ENCODE results near the gene CFAP43. TPM values are rescaled to one million over a fixed set of nuclear protein-coding genes. Genes with fewer than 3 reads are reported as not detected.

Gene CFAP43
- total RNA-seq, 2 donors from 2014 or later: 0.12 TPM; not detected in 1

DNA sequence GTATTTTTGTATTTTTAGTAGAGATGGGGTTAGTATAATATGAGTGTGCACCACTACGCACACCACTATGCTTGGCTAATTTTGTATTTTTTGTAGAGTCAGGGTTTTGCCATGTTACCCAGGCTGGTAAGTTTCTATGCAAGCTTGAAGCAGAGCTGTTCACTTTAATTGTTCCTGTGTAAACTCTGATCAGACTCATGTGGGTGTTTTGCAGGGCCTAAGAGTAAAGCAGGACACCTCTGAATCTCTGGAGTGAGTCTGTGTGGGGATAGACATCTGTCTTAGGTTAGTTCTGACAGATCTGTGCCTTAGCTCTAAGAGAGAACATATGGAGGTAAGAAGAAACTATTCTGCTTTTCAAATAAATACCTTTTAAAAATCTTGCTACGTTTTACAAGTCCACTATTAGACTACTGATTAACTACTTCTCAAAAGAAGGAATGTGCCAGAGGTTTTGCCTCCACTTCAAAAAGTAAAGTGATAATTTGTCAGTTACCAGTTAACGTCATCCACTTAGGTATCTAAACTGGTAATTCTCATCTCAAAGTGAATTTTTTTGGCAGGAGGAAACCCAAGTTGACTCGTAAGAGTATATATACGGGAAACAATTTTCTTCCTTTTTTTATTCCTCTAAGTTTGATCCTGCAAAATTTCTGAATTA lies 147.6 kb downstream of the CFAP43 start:
- no peak for DNase-seq (ENCODE audit: low spot score)
- no peaks in the 10 kb centered on the region for H3K9me3 ChIP-seq
- TF ChIP-seq, protein P1, sequence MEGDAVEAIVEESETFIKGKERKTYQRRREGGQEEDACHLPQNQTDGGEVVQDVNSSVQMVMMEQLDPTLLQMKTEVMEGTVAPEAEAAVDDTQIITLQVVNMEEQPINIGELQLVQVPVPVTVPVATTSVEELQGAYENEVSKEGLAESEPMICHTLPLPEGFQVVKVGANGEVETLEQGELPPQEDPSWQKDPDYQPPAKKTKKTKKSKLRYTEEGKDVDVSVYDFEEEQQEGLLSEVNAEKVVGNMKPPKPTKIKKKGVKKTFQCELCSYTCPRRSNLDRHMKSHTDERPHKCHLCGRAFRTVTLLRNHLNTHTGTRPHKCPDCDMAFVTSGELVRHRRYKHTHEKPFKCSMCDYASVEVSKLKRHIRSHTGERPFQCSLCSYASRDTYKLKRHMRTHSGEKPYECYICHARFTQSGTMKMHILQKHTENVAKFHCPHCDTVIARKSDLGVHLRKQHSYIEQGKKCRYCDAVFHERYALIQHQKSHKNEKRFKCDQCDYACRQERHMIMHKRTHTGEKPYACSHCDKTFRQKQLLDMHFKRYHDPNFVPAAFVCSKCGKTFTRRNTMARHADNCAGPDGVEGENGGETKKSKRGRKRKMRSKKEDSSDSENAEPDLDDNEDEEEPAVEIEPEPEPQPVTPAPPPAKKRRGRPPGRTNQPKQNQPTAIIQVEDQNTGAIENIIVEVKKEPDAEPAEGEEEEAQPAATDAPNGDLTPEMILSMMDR (IDR thresholded peaks at IDR 0.05): no peak

DNA sequence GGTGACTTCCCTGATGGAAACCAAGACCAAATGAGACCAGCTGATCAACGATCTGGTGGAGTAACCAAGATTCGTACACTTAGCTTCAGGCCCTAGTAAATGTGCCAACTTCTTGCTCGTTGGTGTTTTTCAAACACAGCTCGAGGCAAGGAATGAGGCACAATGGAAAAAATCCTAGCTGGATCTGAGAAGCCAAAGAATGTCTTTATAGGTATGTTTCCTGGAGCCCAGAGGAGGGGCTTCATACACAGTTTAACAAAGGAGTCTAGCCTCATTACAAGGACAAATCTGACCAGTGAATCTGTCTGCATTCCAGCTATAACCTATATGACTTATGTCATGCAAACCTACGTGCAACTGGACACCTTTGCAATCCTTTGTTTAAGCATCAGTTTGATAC lies 150.2 kb downstream of the CFAP43 start:
- Histone ChIP-seq H3K4me3 (no peak overlapping the region), H3K4me1 (peaks cover 0 to 3% of the 10 kb centered on the region in 2 donors), H3K36me3 (no peaks in the 10 kb centered on the region), H3K9me3 (no peaks in the 10 kb centered on the region), H3K27me3 (no peaks in the 10 kb centered on the region), H3K27ac (no peak overlapping the region)
- TF ChIP-seq, protein P1 (IDR thresholded peaks at IDR 0.05): no peak
- no peak for DNase-seq (ENCODE audit: low spot score)

More for the DNA sequence above, 147.6 kb downstream of the CFAP43 start:
- H3K4me3 ChIP-seq: no peak overlapping the region
- H3K27me3 ChIP-seq: no peaks in the 10 kb centered on the region
- H3K36me3 ChIP-seq: no peaks in the 10 kb centered on the region
- no peaks in the 10 kb centered on the region for H3K4me1 ChIP-seq
- H3K27ac ChIP-seq: no peak overlapping the region

DNA sequence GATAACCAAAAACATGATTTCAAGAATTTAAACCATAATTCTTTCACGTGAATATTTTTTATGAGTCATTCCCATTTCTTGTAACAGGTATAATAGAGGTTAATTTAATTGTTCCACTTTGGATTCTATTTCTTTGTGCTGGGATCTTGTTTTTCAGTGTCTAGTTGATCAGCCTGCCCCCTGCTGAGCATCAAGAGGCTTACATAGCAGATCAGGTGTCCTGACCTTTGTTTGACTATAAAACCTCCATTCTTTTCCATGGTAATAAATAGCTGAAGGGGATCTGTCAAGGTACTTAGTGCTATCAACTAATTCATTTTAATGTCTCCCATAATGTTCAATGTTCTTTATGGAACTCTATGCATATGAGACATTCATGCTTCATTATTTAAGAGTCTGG lies 151.4 kb downstream of the CFAP43 start:
- no peak overlapping the region for H3K27ac ChIP-seq
- H3K4me3 ChIP-seq: no peak overlapping the region
- no peaks in the 10 kb centered on the region for H3K27me3 ChIP-seq
- TF ChIP-seq, protein P1 (IDR thresholded peaks at IDR 0.05): peak in 1 of 2 donors; percentile 28
- H3K36me3 ChIP-seq: no peaks in the 10 kb centered on the region
- H3K9me3 ChIP-seq: no peaks in the 10 kb centered on the region
- peaks cover 0 to 3% of the 10 kb centered on the region in 2 donors for H3K4me1 ChIP-seq
- no peak for DNase-seq (ENCODE audit: low spot score)

MicroRNAs encoded within 50 kb of the gene (microRNA counts, 767-probe panel; counts per million panel counts)
- 2,333 to 3,579 counts per million in 2 donors for microRNA hsa-miR-609

Small RNA genes lying within 50 kb of the gene (microRNA-seq; reads per million reads assigned to microRNA genes)
- gene MIR4482 (ENCODE audit: borderline number of aligned reads in 2 of 2, borderline replicate concordance in 1 of 2) (0 reads per million in 2 donors), gene MIR609 (ENCODE audit: borderline number of aligned reads in 2 of 2, borderline replicate concordance in 1 of 2) (0 reads per million in 2 donors)

Other genes with a start within 250 kb of the CFAP43 start
- gene COL17A1, start 146.5 kb downstream of the CFAP43 start, total RNA-seq: 1 to 10 TPM in 1 of 2 donors, under 1 TPM in 1; 0.26 to 6.2 TPM
- gene SFR1, start 110.2 kb downstream of the CFAP43 start, total RNA-seq: 1 to 10 TPM; 5.3 to 6.0 TPM
- gene GSTO1, start 22.5 kb upstream of the CFAP43 start, total RNA-seq: 100 to 1,000 TPM; 257 to 291 TPM
- under 1 TPM; 0.55 to 0.63 TPM for gene GSTO2, start 36.8 kb upstream of the CFAP43 start, total RNA-seq
- 10 to 100 TPM; 56.2 to 62.5 TPM for gene ITPRIP, start 106.1 kb upstream of the CFAP43 start, total RNA-seq
- 1 to 10 TPM; 3.5 to 4.8 TPM for gene CFAP58, start 121.5 kb upstream of the CFAP43 start, total RNA-seq